Endothelial cell of umbilical vein (primary cell): ENCODE data around the gene CDCP2. TPM values are rescaled to one million over a fixed set of nuclear protein-coding genes. Genes with fewer than 3 reads are reported as not detected.

Experiments used
- BruUV-seq: library from RNA; stranded (reverse); fragments of 400-500 nt; replicated peaks from 2 replicates; lab custom pipeline; 2021; lab: Mats Ljungman, UMichigan
- CTCF ChIA-PET: fragments of 300-600, 350-600 bp; sonication (Branson Sonifier 250); formaldehyde crosslinking; loops from one replicate; lab custom pipeline; 2021; ENCODE audit warnings: antibody characterized with exemption, inconsistent platforms; lab: Charles Lee
- POLR2A ChIA-PET: fragments of 300-600, 350-600 bp; sonication (Branson Sonifier 250); formaldehyde crosslinking; loops from one replicate; lab custom pipeline; 2021; ENCODE audit warnings: antibody characterized with exemption, inconsistent platforms; lab: Charles Lee
- DNase-seq: peaks from one replicate; pipeline ENCODE4 v3.0.0-alpha.2; 2011; ENCODE audit warnings: low read depth, low spot score
- FAIRE-seq: peaks from 2 replicates; lab custom pipeline; 2011; peaks lifted over from hg19 to GRCh38; lab: Jason Lieb, UNC
- H2AFZ ChIP-seq: 2 replicates; pipeline ENCODE4 v1.6.0; 2012; ENCODE audit warnings: low read depth, low read length, control low read depth, inconsistent platforms
- H3K27ac ChIP-seq: 2 replicates; pipeline ENCODE4 v1.5.1; 2011; ENCODE audit warnings: low read depth, mild to moderate bottlenecking, control low read depth, low read length, moderate library complexity; ENCODE audit not compliant: insufficient read depth
- H3K27me3 ChIP-seq, 2 experiments: 2 replicates each; pipeline versions ENCODE4 v1.6.0 to v1.6.1; 2011; ENCODE audit warnings: low read length in 2 of 2, mixed read lengths in 1 of 2; ENCODE audit not compliant: control insufficient read depth in 2 of 2, insufficient read depth in 2 of 2
- H3K36me3 ChIP-seq, 2 experiments: 2 replicates in 1 of 2; 3 replicates in 1 of 2; pipeline ENCODE4 v1.5.1; 2011; ENCODE audit warnings: low read length in 2 of 2, mild to moderate bottlenecking in 1 of 2, moderate library complexity in 1 of 2; ENCODE audit not compliant: control insufficient read depth in 2 of 2, insufficient read depth in 2 of 2; ENCODE audit errors: extremely low read depth in 1 of 2
- H3K4me1 ChIP-seq: 3 replicates; pipeline ENCODE4 v1.5.1; 2011; ENCODE audit warnings: mild to moderate bottlenecking, low read length; ENCODE audit not compliant: control insufficient read depth, insufficient read depth; ENCODE audit errors: extremely low read depth
- H3K4me2 ChIP-seq: 2 replicates; pipeline ENCODE4 v1.6.1; 2011; ENCODE audit warnings: low read length, control low read depth, mixed read lengths; ENCODE audit not compliant: insufficient read depth
- H3K4me3 ChIP-seq, 3 experiments: fragments of 200-600 bp in 1 of 3; sonication (generic), shearing (Covaris generic) in 1 of 3; replicated peaks in 1 of 3; 2 replicates each; pipeline ENCODE4 v1.5.1; 2011 to 2016; ENCODE audit warnings: control low read depth in 3 of 3, low read length in 3 of 3, mild to moderate bottlenecking in 2 of 3, inconsistent platforms in 1 of 3, low read depth in 1 of 3, moderate library complexity in 1 of 3; ENCODE audit not compliant: insufficient read depth in 1 of 3
- H3K79me2 ChIP-seq: 2 replicates; pipeline ENCODE4 v1.6.0; 2012; ENCODE audit warnings: low read length, inconsistent platforms; ENCODE audit not compliant: control insufficient read depth, insufficient read depth
- H3K9ac ChIP-seq: replicated peaks from 2 replicates; pipeline ENCODE3; 2011; ENCODE audit warnings: low read length, control low read depth; ENCODE audit not compliant: insufficient read depth; ENCODE audit errors: extremely low read depth
- H3K9me1 ChIP-seq: replicated peaks from 3 replicates; pipeline ENCODE4 v1.6.0; 2011; ENCODE audit warnings: mild to moderate bottlenecking, low read length; ENCODE audit not compliant: control insufficient read depth, insufficient read depth; ENCODE audit errors: extremely low read depth
- H3K9me3 ChIP-seq: replicated peaks from 2 replicates; pipeline ENCODE4 v1.5.1; 2012; ENCODE audit warnings: low read length, inconsistent platforms; ENCODE audit not compliant: control insufficient read depth, insufficient read depth
- H4K20me1 ChIP-seq: replicated peaks from 2 replicates; pipeline ENCODE3; 2011; ENCODE audit warnings: mild to moderate bottlenecking, low read length; ENCODE audit not compliant: control insufficient read depth, insufficient read depth; ENCODE audit errors: extremely low read depth
- EZH2 ChIP-seq: IDR thresholded peaks from 2 replicates; pipeline ENCODE4 v1.6.1; 2012; ENCODE audit warnings: borderline replicate concordance, low read depth, mild to moderate bottlenecking, moderate library complexity, low read length, inconsistent platforms; ENCODE audit not compliant: severe bottlenecking
- FOS ChIP-seq: IDR thresholded peaks from 2 replicates; pipeline ENCODE4 v1.6.1; 2011; ENCODE audit warnings: mild to moderate bottlenecking, low read length, moderate library complexity, borderline replicate concordance; ENCODE audit not compliant: insufficient read depth
- GATA2 ChIP-seq: IDR thresholded peaks from 2 replicates; pipeline ENCODE4 v1.7.0; 2011; ENCODE audit warnings: low read depth, mild to moderate bottlenecking, moderate library complexity, mixed read lengths, low read length; ENCODE audit not compliant: insufficient read length, insufficient read depth
- JUN ChIP-seq: IDR thresholded peaks from 2 replicates; pipeline ENCODE4 v1.6.1; 2011; ENCODE audit warnings: borderline replicate concordance, low read depth; ENCODE audit not compliant: insufficient read length, insufficient read depth
- MYC ChIP-seq: IDR thresholded peaks from one replicate; pipeline ENCODE4 v1.6.1; 2011; ENCODE audit warnings: mild to moderate bottlenecking, low read depth, low read length
- POLR2A ChIP-seq: IDR thresholded peaks from 2 replicates; pipeline ENCODE4 v1.6.1; 2012; ENCODE audit warnings: low read depth, mild to moderate bottlenecking, control low read depth, low read length
- POLR2AphosphoS5 ChIP-seq: IDR thresholded peaks from 2 replicates; pipeline ENCODE4 v1.6.1; 2012; ENCODE audit warnings: low read depth, mild to moderate bottlenecking, control low read depth, low read length, moderate library complexity; ENCODE audit not compliant: insufficient read depth
- dilution Hi-C: fragments of 300-500 bp; cut with MboI; formaldehyde crosslinking; loops from one replicate; pipeline ENCODE4 v1.15.0; 2019; ENCODE audit warnings: low sequenced_read_pairs; ENCODE audit not compliant: extremely low pct_ligation_motif_present
- intact Hi-C: fragments of 100-400 bp; cut with micrococcal nuclease; formaldehyde crosslinking; loops from one replicate; pipeline ENCODE4 v1.10.0; 2022
- polyA plus RNA-seq, 4 experiments: library from polyadenylated mRNA; depleted of rRNA in 3 of 4; stranded (reverse) in 3 of 4; unstranded in 1 of 4; fragments of >200 nt; gene quantifications; 2 replicates each; pipeline versions ENCODE4 v1.2.1 to v1.2.3, GENCODE V29; 2011 to 2012; ENCODE audit warnings: missing spikeins in 1 of 4
- total RNA-seq: library from RNA; stranded (reverse); gene quantifications from 2 replicates; pipeline ENCODE4 v1.2.3, GENCODE V29; 2021
- TF ChIP-seq, protein P1 (sequence below): IDR thresholded peaks from 2 replicates; pipeline ENCODE4 v1.6.1; 2011; ENCODE audit not compliant: insufficient read depth, insufficient read length
- TF ChIP-seq, protein P2 (sequence below), 2 donors: IDR thresholded peaks; 1 replicate in 1 of 2; 2 replicates in 1 of 2; pipeline ENCODE4 v1.5.1; 2011; ENCODE audit warnings: low read length in 2 of 2, mild to moderate bottlenecking in 2 of 2, moderate library complexity in 2 of 2, control low read depth in 1 of 2, inconsistent platforms in 1 of 2, low read depth in 1 of 2; ENCODE audit not compliant: insufficient read depth in 1 of 2; ENCODE audit errors: extremely low read depth in 1 of 2

CDCP2 gene
- total and polyA plus RNA-seq, 2 donors (not counting 3 experiments of a cell fraction or from before 2014, with no cell fraction given) = 0.10 TPM; not detected in 1

DNA sequence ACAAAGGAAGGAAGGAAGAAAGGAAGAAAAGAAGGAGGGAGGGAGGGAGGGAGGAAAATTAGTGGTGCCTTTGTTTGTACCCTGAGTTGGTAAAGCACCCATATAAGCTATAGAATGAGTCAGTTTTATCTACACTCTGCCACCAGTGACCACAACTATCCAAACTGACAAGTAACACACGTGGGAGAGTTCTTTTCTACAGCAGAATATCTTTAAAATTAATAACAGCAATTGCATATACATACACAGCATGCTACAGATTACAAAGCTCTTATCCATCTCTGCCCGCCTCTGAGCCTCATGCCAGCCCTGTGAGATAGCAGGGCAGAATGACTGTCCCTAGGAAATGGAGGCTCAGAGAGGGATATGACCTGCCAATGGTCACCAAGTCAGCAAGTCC, 20.3 kb downstream of the CDCP2 start:
- H2AFZ ChIP-seq = no peak overlapping the region
- no peaks in the 10 kb centered on the region for H3K9me1 ChIP-seq
- ChIA-PET POLR2A (interaction anchor here (0.6 kb wide), 1 partner anchor 391 kb away, joined by 3 read pairs; no protein-coding TSS in a partner anchor), CTCF (interaction anchor here (1.8 to 3.1 kb wide), 2 partner anchors 10 to 14 kb away, joined by 5 to 18 read pairs; no protein-coding TSS in a partner anchor)
- peaks cover 0 to 5% of the 10 kb centered on the region in 2 experiments for H3K27me3 ChIP-seq
- intact Hi-C loops (no loop called here), dilution Hi-C loops (no loop called here)
- H3K9me3 ChIP-seq = no peaks in the 10 kb centered on the region
- TF ChIP-seq FOS (no peak), POLR2A (no peak), EZH2 (no peak), POLR2AphosphoS5 (no peak), GATA2 (no peak), MYC (no peak), JUN (no peak)
- TF ChIP-seq, protein P1, sequence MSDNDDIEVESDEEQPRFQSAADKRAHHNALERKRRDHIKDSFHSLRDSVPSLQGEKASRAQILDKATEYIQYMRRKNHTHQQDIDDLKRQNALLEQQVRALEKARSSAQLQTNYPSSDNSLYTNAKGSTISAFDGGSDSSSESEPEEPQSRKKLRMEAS = no peak
- TF ChIP-seq, protein P2, sequence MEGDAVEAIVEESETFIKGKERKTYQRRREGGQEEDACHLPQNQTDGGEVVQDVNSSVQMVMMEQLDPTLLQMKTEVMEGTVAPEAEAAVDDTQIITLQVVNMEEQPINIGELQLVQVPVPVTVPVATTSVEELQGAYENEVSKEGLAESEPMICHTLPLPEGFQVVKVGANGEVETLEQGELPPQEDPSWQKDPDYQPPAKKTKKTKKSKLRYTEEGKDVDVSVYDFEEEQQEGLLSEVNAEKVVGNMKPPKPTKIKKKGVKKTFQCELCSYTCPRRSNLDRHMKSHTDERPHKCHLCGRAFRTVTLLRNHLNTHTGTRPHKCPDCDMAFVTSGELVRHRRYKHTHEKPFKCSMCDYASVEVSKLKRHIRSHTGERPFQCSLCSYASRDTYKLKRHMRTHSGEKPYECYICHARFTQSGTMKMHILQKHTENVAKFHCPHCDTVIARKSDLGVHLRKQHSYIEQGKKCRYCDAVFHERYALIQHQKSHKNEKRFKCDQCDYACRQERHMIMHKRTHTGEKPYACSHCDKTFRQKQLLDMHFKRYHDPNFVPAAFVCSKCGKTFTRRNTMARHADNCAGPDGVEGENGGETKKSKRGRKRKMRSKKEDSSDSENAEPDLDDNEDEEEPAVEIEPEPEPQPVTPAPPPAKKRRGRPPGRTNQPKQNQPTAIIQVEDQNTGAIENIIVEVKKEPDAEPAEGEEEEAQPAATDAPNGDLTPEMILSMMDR (IDR thresholded peaks at IDR 0.05; ENCODE audit: extremely low read depth in 1 of 2, insufficient read depth in 1 of 2, low read depth in 1 of 2, low read length in 2 of 2) = no peak
- DNase-seq = no peak
- H3K9ac ChIP-seq = no peak overlapping the region
- no peaks in the 10 kb centered on the region for H3K79me2 ChIP-seq
- no peaks in the 10 kb centered on the region for H4K20me1 ChIP-seq
- H3K27ac ChIP-seq = no peak overlapping the region
- H3K4me1 ChIP-seq = peaks cover 5% of the 10 kb centered on the region
- H3K36me3 ChIP-seq = no peaks in the 10 kb centered on the region
- no peak for FAIRE-seq
- H3K4me3 ChIP-seq = no peak overlapping the region
- no peak overlapping the region for H3K4me2 ChIP-seq
- no TSS peak for BruUV-seq
